Islet of Langerhans (tissue), 1 donor: ENCODE measurements around the gene MIPOL1.
"Not testable (repeated sequence)": the region's sequence is repeated elsewhere in the genome, so short reads cannot be mapped to it uniquely, and the experiment has no call there.

ENCODE experiments used
- FAIRE-seq: peaks from one replicate; lab custom pipeline; 2011; peaks lifted over from hg19 to GRCh38; lab: Jason Lieb, UNC

The MIPOL1 gene

GRCh38 chr14:37197421-37198272 is at the start of gene MIPOL1:
MIPOL1 (plus strand) TSS chr14:37197937; CDS start chr14:37247889, 49,952 bp downstream.
- no peak for FAIRE-seq

- peak; percentile 94 for FAIRE-seq
Measured at GRCh38 chr14:37150414-37150813, 47.3 kb upstream of the MIPOL1 start.

- FAIRE-seq = no peak
Measured at GRCh38 chr14:37153005-37153404, 44.7 kb upstream of the MIPOL1 start.

GRCh38 chr14:37153483-37153882 is 44.3 kb upstream of the MIPOL1 start:
- FAIRE-seq = no peak

DNA sequence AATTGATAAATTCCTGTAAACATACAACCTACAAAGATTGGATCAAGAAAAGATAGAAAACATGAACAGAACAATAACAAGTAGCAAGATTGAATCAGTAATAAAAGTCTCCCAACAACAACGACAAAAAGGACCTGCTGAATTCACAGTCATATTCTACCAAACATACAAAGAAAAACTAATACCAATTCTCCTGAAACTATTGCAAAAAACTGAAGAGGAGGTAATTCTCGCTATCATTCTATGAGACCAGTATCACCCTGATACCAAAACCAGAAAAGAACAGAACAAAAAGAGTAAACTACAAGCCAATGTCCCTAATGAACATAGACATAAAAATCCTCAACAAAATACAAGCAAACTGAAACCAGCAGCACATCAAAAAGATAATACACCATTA is 39.8 kb upstream of the MIPOL1 start:
- FAIRE-seq = no peak

DNA sequence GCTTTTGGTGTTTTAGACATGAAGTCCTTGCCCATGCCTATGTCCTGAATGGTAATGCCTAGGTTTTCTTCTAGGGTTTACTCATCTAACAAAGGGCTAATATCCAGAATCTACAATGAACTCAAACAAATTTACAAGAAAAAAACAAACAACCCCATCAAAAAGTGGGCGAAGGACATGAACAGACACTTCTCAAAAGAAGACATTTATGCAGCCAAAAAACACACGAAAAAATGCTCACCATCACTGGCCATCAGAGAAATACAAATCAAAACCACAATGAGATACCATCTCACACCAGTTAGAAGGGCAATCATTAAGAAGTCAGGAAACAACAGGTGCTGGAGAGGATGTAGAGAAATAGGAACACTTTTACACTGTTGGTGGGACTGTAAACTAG is 35.4 kb upstream of the MIPOL1 start:
- FAIRE-seq = not testable (repeated sequence)

DNA sequence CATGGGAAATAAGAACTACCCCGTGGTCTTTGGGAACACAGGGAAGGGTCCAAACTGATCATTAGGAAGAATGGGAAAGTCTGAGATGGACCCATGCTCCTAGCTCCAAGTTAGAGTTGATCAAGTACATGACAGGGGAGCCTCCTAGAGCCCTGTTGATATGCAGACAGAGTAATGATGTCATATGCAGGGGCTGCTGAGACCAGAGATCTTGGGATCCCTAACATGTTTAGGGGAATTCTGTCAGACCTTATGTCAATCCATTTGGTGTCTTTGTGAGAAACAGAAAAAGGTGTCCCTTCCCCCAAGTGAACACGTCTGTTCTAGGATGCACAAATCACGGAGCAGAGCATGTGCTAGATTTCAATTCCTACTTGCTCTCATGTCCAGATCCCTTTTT is 31.9 kb upstream of the MIPOL1 start:
- no peak for FAIRE-seq

DNA sequence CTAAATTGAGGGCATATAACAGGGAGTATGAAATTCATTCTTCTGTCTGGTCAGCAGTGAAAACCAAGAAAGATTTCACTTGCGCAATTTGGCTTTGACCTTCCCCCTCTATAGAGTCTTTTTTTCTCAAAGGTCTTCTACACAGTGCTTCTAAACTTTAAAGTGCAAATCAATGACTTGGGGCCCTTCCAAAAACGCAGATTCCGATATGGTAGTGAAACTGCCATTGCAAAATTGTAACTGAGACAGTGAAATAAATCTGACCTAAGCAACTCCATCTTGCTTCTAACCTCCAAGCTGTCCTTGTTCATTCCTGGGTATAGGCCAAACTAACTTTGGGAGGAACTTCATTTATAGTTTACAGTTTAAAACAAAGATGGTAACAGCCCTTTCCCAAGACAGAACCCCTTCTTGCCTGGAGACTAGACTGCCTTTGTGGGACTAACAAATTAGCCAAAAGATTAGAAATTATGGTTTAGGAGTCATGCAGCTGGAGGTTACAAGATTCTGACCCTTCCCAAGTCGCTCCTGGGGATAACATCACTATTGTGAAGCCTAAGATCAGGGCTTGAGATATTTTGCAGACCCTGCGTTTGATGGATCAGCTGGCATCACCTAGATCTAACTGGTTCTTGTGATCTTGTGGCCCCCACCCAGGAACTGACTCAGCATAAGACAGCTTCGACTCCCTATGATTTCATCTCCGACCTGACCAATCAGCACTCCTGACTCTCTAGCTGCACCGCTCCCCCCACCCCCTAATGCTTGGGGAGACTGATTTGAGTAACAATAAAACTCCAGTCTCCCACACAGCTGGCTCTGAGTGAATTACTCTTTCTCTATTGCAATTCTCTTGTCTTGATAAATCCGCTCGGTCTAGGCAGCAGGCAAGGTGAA is 30.3 kb upstream of the MIPOL1 start:
- FAIRE-seq = no peak

- no peak for FAIRE-seq
Measured at GRCh38 chr14:37168721-37169120, 29.0 kb upstream of the MIPOL1 start.

DNA sequence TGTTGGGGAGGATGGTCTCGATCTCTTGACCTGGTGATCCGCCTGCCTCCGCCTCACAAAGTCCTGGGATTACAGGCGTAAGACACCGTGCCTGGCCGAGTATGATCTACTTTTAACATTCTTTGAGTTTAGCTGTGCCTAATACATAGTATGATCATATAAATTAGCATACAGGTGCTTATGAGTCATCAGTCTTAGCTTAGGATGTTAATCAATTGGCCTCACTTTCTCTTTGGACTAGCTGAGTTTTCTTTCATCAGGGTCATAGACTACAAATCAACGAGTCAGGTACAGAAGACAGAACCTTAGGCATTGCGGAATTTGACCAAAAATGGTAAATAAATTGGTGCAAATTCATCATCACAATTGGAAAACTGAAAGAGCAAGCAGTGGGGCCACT is 27.5 kb upstream of the MIPOL1 start:
- FAIRE-seq = no peak

- no peak for FAIRE-seq
Measured at GRCh38 chr14:37170993-37171392, 26.7 kb upstream of the MIPOL1 start.

GRCh38 chr14:37171678-37172023 is 26.1 kb upstream of the MIPOL1 start:
- FAIRE-seq = no peak

- FAIRE-seq = no peak
Measured at GRCh38 chr14:37172024-37172869, 25.5 kb upstream of the MIPOL1 start, which contains the start of gene SLC25A21. SLC25A21 (minus strand) TSS chr14:37172606.

- no peak for FAIRE-seq
Measured at GRCh38 chr14:37172936-37173614, 24.7 kb upstream of the MIPOL1 start.

DNA sequence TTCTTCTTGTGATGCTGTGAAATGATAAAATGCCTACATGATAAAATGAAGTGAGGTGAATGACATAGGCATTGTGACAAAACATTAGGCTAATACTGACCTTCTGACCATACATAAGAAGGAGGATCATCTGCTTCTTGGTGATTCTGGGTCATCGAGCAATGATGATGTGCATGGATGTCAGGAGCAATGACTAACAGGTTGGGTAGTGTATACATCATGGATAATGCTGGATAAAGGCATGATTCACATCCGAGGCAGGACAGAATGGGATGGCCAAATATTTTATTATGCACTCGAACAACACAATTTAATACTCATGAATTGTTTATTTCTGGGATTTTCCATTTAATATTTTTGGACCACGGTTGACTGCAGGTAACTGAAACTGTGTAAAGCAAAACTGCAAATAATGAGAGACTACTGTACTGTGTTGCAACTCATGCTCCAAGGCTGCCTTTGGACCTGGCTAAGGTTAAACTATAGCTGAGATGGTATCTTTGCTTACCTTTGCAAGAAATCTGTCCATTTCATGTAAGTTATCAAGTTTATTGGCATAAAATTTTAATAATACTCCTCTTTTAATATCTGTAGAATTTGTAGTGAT is 17.7 kb upstream of the MIPOL1 start:
- FAIRE-seq = no peak

GRCh38 chr14:37180886-37181285 is 16.9 kb upstream of the MIPOL1 start:
- not testable (repeated sequence) for FAIRE-seq

GRCh38 chr14:37181441-37181840 is 16.3 kb upstream of the MIPOL1 start:
- FAIRE-seq = no peak

DNA sequence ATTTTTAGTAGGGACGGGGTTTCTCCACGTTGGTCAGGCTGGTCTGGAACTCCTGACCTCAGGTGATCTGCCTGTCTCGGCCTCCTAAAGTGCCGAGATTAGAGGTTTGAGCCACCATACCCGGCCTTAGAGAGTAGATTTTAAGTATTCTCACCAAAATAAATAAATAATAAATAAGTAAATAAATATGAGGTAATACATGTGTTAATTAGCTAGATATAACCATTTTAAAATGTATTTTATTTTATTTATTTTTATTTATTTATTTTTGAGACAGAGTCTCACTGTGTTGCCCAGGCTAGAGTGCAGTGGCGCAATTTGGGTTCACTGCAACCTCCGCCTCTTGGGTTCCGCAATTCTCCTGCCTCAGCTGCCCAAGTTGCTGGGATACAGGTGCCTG is 13.2 kb upstream of the MIPOL1 start:
- FAIRE-seq = not testable (repeated sequence)

DNA sequence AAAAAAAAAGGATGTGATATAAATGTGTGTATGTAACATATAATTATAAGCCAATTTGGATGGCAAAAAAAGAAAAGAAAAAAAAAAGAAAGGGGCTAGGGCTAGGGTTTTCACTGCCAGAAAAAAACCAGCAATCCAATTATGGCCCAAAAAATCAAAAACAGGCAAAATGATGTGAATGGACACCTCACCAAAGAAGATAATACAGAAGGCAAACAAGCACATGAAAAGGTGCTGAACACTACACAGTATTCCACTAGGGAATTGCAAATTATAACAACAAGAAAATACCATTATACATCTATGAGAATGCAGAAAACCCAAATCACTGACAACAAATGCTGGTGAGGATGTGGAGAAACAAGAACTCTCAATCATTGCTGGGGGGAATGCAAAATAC is 12.1 kb upstream of the MIPOL1 start:
- FAIRE-seq = no peak

DNA sequence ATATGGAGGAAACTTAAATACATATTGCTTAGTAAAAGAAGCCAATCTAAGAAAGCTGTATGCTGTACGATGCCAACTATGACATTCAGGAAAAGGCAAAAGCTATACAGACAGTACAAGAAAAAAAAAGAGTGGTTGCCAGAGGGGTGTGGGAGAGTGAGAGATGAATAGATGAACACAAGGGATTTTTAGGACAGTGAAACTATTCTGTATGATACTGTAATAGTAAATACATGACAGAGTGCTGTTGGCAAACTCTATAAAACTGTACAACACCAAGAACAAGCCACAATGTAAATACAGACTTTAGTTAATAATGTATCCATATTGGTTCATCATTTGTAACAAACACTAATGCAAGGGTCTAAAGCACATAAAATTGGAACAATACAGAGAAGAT is 10.9 kb upstream of the MIPOL1 start:
- FAIRE-seq = no peak

DNA sequence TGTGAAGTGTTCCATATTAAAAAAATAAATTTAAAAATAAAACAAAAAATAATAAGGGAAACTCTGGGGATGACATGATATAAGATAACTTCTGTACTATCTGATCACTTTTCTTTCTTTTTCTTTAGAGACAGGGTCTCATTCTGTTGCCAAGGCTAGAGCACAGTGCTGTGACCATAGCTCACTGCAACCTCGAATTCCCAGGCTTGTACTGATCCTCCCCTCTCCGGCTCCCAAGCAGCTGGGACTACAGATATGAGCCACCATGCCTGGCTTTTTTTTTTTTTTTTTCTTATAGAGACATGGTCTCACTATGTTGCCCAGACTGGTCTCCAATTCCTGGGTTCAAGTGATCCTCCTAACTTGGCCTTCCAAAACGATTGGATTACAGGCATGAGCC is 10.4 kb upstream of the MIPOL1 start:
- no peak for FAIRE-seq
